ENCODE measurements around the gene METRNL. TPM values are rescaled to one million over a fixed set of nuclear protein-coding genes. Genes with fewer than 3 reads are reported as not detected.

METRNL gene
- total RNA-seq, 1 experiment from 2014 or later = 58.7 TPM

DNA sequence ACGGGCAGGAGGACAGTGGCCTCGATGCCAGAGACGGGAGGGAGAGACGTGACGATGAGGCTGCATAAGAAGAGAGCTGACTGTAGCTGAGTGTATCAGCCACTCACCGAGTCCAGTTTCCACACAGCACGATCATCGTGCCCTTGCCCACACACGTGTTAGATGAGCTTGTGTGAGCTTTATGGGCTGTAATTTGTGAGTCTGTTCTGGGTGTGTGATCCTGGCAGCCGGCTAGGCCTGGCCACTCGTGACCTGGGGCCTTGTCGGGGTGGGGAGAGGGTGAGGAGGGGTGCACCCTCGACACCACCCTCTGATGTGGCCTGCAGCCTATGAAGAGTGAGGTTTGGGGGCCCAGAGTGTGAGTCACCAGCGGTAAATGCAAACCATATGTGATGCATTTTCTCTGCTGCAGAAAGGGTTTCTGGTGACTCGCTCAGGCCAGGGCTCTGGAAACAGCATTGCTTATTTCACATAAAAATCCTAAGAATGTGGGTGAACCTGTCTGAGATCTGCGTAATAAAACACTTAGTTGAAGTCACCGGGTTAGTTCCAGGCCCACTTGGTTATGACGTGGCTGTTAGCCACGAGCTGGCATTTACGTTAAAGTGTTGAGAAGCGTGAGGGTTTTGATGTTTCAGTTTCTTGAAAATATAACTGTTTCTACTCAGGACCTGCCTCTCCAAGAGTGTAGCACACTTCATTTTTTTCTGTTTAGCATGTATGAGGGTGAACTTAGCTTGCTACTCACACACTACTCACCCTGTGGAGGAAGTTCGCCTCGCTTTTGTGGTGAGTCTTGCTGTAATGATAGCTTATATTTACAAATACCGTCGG, 4.2 kb downstream of the METRNL start:
- Histone ChIP-seq H3K27me3 (ENCODE audit: insufficient read depth, low read length) (no peaks in the 10 kb centered on the region), H3K4me3 (replicated peaks in 1 of 2; ENCODE audit: low read depth in 1 of 2, low read length in 2 of 2) (peak overlapping the region; percentile 5 to 18; a peak in 1 of 4 replicates), H3K4me2 (ENCODE audit: low read length) (peak overlapping the region; percentile 67), H3K27ac (ENCODE audit: low read depth, low read length) (peak overlapping the region; percentile 67), H3K9me2 (ENCODE audit: insufficient read depth) (no peaks in the 10 kb centered on the region), H3K9ac (ENCODE audit: low read length) (peak overlapping the region; percentile 47), H3K79me2 (ENCODE audit: insufficient read depth, low read length) (peaks cover 79% of the 10 kb centered on the region), H3K36me3 (ENCODE audit: control insufficient read depth in 1 of 2, insufficient read depth in 2 of 2, low read length in 2 of 2) (peaks cover 9 to 16% of the 10 kb centered on the region in 2 experiments; a peak in 3 of 4 replicates), H2AFZ (ENCODE audit: low read depth, low read length, poor library complexity, severe bottlenecking) (no peak overlapping the region), H4K20me1 (ENCODE audit: insufficient read depth) (peaks cover 11% of the 10 kb centered on the region; the same call in 1 of the 2 replicates), H3K9me3 (ENCODE audit: control insufficient read depth in 1 of 2, insufficient read depth in 1 of 2, low read depth in 1 of 2, low read length in 2 of 2) (no peaks in the 10 kb centered on the region), H3K4me1 (ENCODE audit: control insufficient read depth in 1 of 2, insufficient read depth in 2 of 2, low read length in 2 of 2) (peaks cover 29 to 43% of the 10 kb centered on the region in 2 experiments)
- ChIA-PET RAD21 (ENCODE audit: low non-redundant PET in 1 of 2, low total read pairs in 2 of 2, uncharacterized antibody in 2 of 2, unreplicated experiment in 2 of 2) (no interaction called here), CTCF (no interaction called here), POLR2A (no interaction called here)
- TF ChIP-seq EZH2phosphoT487 (IDR thresholded peaks at IDR 0.05; ENCODE audit: borderline replicate concordance) = no peak
- TF ChIP-seq POLR2AphosphoS5 (IDR thresholded peaks at IDR 0.05; ENCODE audit: low read depth, low read length) = peak; percentile 27; the same call in 1 of the 2 replicates
- no peak for TF ChIP-seq REST (IDR thresholded peaks at IDR 0.05; ENCODE audit: low read depth)
- TF ChIP-seq CTCF (IDR thresholded peaks at IDR 0.05 in 2 of 3, conservative IDR thresholded peaks at IDR 0.05 in 1 of 3; ENCODE audit: borderline replicate concordance in 1 of 3, insufficient read depth in 1 of 3, low read depth in 2 of 3, low read length in 2 of 3) = no peak
- TF ChIP-seq EGR1 (IDR thresholded peaks at IDR 0.05; ENCODE audit: low read depth) = no peak
- no TSS peak for BruUV-seq (replicated peaks)
- DNase-seq (ENCODE audit: low read depth, low spot score) (no peak), ATAC-seq (peak; percentile 18; the same call in 1 of the 2 replicates)
- intact Hi-C loops (cut with micrococcal nuclease) = no loop called here
